HG03460 (cell line): ENCODE data around the gene ARHGEF17.

Experiments used
- ATAC-seq: cut with Tn5 transposase; IDR thresholded peaks from one replicate; pipeline ENCODE4 v1.9.1; 2021; ENCODE audit not compliant: unreplicated experiment

The ARHGEF17 gene

DNA sequence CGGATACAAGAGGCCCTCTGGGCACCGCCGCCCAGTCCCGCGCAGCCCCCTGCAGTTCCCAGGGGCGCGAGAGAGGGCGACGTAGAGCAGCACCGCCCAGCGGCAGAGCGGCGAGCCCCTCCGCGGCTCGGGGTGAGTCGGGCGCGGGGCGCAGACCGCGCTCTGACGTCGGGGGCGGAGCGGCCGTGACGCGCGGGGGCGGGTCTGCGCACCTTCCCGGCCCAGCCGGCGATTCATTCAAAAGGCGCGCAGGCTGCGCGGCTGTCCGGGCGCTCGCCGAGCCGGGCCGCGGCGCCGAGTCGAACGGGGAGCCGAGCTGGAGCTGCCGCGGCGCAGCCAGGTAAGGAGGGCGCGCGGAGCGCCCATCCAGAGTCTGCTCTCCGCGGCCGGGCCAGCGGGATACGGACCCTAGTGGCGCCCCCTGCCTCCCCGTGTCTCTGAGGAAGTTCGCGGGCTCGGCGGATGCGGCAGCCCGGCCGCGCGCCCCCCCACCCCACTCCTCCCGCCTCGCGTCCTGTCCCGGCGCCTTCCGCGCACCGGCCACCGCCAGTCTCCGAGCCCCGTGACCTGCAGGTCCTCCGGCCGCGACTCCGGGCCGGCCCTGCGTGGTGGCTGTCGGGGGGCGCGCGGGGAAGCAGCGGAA lies 68.2 kb downstream of the ARHGEF17 start, which contains the start of gene RELT:
Gene RELT (plus strand): TSS at position 240 of the 643 bp plus-strand sequence. CDS start 12,738 bp downstream, outside the sequence.
- ATAC-seq = peak; percentile 68

DNA sequence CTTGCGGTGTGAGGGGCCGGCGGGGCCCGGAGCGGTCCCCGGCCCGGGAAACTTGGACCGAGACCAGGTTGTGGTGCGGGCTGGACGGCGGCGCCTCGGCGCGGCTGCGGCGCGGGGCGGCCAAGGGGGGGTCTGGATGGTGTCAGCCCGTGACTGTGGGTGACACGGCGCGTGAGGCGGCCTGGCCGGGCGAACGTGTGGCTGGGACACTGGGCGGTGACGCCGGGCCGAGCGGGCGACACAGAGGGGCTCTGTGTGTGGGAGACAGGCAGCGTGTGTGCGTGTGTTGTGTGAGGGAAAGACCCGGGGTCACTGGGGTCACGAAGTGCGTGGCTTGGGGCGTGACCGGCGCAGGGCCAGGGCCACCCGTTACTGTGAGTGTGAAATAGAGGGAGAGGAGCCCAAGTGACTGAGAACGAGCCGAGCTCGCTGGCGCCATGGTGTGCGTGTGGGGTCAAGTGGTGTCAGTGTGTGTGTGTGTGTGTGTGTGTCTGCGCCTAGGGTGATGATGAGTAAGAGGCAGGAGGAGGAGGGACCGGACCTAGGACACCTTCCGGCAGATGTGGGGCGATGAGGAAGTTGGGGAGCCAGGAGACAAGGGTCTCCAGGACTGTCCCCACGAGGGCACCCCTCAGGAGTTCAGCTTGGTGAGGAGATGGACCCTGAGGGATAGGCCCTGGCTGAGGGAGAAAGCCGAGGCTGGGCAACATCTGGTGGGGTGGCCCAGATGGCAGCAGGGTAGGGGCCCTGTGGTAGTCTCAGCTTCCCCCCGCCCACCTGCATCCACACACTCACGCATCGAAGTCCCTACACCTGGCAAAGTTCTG lies 68.9 kb downstream of the ARHGEF17 start:
- ATAC-seq = peak; percentile 23

DNA sequence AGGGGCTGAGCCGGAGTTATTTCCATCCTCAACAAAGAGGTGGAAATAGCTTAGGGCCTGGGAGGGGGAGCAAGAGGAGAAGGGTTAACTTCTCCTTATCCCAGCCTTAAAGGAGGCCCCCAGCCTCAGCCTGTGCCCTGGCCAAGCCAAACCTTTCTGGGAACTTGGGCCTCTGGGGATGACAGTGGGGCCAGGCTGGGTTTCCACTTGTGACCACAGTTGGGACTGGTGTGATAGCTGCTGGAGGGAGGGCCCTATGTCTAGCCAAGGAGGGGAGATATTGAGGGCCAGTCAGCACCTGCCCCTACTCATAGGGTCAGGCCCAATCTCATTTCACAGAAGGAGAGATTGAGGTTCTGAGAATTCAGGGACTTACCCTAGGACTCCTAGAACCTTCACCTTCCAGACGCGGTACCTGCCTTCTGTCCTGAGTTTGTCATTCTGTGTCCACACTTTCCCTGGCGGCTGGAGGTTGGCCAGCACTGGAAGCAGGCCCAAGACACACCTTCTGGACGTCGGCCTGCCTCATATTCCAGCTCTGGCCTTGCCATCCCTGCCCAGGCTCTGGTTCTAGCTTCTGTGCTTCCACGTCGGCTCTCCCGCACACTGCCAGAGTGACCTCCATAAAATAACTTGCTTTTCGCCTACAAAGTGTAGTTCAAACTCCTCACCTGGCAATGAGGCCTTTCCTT lies 71.3 kb downstream of the ARHGEF17 start:
- ATAC-seq = no peak

DNA sequence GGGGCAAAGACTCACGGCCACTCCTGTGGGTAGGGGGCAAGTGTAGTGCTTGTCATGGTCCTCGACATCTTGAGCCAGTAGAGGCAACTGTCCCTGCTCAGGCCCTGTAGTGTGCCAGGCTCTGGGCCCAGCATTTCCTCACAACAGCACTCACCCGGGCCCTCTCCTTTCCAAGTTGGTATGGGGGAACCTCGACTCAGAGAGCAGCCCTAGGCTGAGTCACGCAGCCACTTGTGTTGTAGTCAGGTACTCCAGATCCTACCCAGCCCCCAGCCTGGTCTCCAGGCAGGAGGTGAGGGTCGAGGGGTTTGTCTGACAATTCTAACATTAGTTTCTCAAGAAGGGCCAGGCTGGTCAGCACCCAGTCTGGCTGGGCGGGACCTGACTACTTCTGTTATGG lies 72.3 kb downstream of the ARHGEF17 start:
- no peak for ATAC-seq

DNA sequence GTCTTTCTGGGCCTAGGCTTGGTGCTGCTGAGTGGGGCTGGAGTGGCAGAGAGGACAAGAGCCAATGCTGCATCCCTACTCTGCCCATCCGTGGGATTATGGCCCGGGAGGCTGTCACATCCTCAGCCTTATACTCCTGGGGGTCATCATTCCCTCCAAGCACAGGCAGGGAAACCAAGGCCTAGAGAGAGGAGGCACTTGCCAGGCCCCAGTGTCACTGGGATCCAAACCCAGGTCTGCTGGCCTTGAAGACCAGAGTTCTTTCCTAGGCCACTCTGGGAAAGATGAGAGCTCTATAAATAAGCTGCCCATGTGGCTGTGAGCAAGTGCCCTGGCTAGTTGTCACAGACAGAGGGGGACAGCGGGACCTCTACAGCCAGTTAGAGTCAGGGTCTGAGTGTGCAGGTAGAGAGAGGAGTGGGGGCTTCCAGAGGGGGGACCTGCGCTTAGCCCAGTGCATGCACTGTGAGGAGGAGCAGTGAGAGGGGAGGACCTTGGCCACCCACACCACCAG lies 72.9 kb downstream of the ARHGEF17 start:
- ATAC-seq = no peak

DNA sequence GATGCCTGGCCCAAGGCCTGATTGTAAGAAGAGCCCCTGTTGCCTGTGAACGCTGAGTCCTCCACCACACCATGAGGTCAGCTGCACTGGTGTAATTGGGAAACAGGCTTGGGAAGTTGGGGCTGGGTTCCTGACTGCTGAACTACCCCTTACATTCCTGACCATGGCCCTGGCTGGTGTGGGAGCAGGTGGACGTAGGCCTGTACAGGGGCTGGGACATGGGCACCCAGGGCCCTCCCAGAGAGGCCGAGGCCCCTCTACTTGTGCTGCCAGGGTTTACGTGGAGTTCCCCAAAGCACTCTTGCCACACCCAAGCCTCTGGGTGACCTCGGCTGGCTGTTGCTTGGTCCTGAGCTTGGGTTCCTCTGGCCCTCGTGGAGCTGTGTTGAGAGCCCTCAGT lies 73.5 kb downstream of the ARHGEF17 start:
- ATAC-seq = no peak

DNA sequence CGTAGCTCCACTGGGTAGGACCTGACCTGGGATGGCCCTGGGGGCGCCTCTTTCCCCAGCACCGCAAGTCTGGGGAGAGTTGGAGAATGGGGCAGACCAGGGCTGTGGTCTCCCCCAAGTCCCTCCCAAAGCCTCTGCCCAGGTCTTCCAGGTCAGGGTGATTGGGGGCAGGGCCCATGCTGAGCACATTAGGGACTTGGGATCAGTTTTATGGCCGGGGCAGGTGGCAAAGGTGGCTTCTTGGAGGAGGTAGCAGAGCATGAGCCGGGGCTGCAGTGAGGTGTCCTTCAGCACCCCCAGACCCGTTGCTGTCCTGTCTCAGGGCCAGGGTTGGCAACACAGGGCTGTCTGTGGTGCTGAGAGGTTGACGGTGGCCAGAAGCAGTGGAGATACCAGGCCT lies 74.1 kb downstream of the ARHGEF17 start:
- ATAC-seq = no peak

DNA sequence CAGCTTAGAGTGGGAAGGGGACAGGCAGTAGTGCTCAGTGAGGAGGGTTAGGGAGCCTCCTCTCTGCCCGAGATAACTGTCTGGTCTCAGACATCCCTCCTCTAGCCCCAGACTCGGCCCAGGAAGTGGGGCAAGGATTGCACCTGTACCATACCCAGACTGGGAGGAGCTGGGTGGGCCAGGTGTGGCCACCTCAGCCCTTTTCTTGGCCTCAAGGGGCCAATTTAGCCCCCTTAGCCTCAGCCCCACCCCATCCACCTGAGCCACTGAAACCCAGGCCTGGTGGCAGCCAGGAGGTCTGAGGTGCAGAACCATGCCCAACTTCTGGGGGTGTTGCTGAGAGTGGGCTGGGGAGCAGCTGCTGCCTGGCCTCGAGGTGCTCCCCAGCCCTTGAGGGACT lies 74.7 kb downstream of the ARHGEF17 start:
- ATAC-seq = no peak

DNA sequence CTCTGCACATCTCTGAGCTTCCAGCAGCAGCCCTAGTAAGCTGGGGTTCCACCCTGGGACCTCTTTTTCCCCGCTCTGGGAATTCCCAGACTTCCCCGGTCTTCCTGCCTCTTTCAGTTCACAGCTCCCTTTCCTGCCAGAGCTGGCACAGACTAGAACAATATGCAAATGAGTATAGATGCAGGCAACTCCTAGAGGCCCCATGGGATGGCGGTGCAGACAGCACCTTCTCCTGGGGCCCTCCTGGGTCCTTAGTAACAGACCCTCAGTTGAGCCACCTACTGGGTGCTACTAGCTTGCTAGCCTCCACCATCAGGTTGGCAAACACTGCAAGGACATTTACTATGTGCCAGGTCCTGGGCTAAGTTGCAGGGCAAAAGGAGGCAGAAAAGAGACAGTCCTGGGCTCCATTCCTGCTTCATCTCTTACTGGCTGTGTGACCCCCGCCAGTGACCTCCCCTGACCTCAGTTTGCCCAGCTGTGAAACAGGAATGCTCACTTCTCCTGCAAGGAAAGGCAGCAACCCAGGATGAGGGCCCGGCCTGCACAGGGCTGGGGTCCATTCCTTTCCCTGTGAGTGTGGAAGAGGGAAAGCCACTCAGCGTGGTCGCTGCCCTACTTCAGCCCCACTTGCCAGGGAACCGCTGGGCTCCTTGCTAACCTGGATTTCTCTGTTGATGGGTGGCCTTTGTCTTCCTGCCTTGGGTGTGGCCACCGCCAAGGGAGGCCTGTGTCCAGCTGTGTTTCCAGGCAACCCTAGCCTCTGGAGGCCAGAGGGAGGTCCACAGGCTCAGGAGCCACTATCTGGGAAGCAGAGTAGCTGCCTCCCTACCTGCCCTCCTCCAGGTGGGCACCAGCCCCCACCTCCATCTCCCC lies 75.4 kb downstream of the ARHGEF17 start:
- ATAC-seq = no peak

GRCh38 chr11:73384125-73384441 lies 76.0 kb downstream of the ARHGEF17 start:
- ATAC-seq = no peak

GRCh38 chr11:73384531-73384871 lies 76.4 kb downstream of the ARHGEF17 start:
- no peak for ATAC-seq

DNA sequence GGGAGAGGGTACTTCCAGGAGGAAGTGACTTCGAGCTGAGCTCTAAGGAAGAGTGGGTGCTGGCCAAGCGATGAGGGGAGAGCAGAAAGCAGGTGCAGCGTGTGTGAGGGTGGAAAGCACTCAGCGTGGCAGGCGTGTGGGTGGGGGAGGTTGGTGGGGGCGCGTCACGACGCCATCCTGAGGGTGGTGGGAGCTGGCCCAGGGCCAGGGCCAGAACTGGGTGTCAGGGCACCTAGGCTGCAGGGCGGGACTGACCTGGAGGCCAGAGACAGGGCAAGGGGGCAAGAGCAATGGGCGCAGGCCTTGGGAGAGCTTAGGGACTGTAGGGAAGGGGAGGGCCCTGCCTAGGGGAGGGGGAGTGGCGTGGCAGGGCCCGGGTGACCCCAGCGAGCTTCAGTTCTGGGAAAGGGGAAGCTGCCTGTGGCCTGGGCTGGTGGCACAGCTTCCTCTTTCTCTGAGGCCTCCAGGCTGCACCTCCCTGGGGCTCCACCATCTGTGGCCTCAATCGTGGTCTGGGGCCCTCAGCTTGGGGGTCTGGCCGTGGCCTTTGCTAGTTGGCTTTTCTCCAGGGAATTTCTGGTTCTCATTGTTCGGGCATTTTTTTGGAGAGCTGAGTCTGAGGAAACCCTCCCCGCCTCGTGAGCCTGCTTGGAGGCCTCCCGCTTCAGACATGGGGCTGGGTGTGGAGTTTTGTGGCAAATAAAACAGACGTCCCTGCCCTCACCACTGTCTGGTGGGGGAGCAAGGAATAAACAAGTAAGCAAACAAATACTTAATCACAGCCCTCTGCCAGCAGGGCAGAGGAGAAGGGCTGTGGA lies 77.0 kb downstream of the ARHGEF17 start:
- ATAC-seq = peak; percentile 43

GRCh38 chr11:73386016-73386415 lies 77.9 kb downstream of the ARHGEF17 start:
- no peak for ATAC-seq

DNA sequence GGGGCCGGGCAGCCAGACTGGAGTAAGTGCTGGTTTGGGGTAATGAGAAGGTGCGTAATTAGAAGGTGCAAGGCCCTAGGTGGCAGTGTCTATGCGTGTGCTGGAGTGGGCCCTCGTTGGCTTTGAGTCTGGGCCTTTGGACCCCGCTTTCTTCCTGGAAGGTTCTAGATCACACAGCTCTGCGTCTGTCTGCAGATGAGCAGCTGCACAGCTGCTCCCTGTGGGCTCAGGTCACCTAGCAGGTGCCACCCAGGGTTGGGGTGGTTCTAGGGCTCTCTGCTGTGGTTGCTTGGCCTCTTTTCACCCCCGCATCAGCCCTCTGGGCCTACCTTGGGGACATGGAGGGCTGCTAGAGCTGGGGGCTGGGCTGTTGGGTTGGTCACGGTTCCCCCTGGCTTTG lies 78.5 kb downstream of the ARHGEF17 start:
- ATAC-seq = no peak

DNA sequence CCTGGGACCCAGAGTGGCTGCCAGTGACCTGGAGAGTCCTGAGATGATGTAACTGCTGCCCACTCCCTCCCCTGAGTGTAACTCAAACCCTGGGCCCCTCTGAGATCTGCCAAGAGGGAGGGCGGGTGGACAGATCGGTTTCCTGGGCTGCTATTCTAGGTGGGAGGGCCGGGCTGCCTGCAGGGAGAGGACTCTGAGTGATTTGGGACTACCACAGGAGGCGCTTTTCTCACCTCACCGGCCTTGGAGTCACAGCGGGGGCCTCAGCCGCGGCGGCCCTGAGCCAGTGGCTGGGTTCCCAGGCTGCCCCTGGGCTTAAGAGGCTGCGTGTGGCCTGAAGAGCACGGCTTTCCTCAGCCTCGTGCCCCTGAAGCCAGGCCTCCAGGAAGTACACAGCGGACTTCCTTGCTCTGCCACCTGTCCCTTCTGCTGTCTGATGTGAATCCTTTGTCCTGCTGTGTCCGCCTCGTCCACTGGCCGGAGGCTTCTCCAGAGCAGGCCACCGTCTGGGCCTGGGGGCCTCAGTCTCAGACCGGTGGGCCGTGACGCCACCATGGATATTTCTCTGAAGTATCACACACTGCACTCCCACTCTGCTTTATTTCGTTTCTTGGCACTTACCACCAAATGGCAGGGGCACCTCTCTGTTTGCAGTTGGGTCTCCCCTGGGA lies 79.7 kb downstream of the ARHGEF17 start:
- ATAC-seq = no peak

DNA sequence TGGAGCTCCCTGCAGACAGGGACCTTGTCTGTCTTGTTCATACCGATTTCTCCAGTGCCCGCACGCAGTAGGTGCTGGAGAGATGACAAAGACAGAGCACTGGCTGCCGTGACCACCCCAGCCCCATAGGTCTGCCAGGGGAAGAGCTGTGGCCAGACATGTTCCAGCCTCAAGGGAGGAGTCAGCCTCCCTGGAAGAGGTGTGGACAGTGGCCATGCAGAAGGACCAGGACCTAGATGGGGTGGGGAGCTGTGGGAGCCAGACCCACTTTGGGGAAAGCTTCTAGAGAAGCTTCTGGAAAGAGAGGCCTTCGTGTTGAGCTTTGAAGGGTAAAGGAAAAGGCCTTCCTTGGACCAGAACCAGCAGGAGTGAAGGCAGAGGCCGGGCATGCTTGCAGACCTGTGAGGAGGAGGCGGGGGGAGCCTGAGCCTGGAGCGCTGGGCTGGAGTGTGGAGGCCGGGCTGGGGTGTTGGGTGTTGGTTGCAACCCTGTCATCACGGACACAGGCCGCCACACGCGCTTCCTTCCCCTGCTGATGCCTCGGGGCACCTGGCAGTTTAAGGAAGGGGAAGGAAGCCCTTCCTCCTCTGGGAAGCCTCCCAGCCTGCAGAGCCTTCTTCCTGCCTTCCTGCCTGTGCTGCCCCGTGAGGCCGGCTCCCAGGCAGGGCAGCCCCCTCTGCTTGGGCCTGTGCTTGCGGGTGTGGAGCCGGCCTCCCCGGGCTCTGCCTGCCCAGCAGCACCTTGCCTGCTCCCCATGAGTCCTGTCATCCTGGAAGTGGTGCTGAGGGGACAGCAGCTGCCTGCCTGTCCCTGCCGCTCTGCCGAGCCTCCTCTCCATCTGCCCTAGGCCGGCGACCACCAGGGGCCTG lies 80.4 kb downstream of the ARHGEF17 start:
- ATAC-seq = no peak

- ATAC-seq = no peak
These were observed 81.1 kb downstream of the ARHGEF17 start for GRCh38 chr11:73389134-73389525.

GRCh38 chr11:73389916-73390315 lies 81.8 kb downstream of the ARHGEF17 start:
- no peak for ATAC-seq
